HepG2 (cell line): Measurements from ENCODE around the gene MEGF11. TPM values are rescaled to one million over a fixed set of nuclear protein-coding genes. Genes with fewer than 3 reads are reported as not detected.

Source experiments
- ATAC-seq: fragments of 200-7000 bp; cut with Tn5 transposase; 3 replicates; pipeline ENCODE4 v1.9.1; 2020; ENCODE audit warnings: mild to moderate bottlenecking, moderate library complexity
- BruUV-seq: library from RNA; stranded (reverse); fragments of 400-500 nt; replicated peaks from 2 replicates; lab custom pipeline; 2021; lab: Mats Ljungman, UMichigan
- CTCF ChIA-PET: fragments of 300-600 bp; formaldehyde crosslinking; extraction: SDS; loops from one replicate; lab custom pipeline; 2021; ENCODE audit warnings: low total read pairs, inconsistent platforms, low intra/inter-chr PET ratio; lab: Yijun Ruan, JAX
- POLR2A ChIA-PET: fragments of 350-600 bp; sonication (Branson Sonifier 250); formaldehyde crosslinking; loops from one replicate; lab custom pipeline; 2020; ENCODE audit warnings: antibody characterized with exemption, inconsistent platforms; lab: Yijun Ruan, JAX
- DNase-seq: peaks from one replicate; pipeline ENCODE4 v3.0.0-alpha.2; 2015; ENCODE audit warnings: low spot score
- FAIRE-seq: peaks from 3 replicates; lab custom pipeline; 2011; peaks lifted over from hg19 to GRCh38; lab: Jason Lieb, UNC
- H2AFZ ChIP-seq: one replicate; pipeline ENCODE4 v1.6.1; 2011; ENCODE audit warnings: low read length, inconsistent platforms
- H3K27ac ChIP-seq: fragments of 300-600 bp; 3 replicates; pipeline ENCODE4 v1.8.0; 2011; ENCODE audit warnings: mixed run types, mild to moderate bottlenecking, mixed read lengths, low read length, inconsistent platforms; ENCODE audit not compliant: insufficient read depth; ENCODE audit errors: extremely low read length
- H3K27me3 ChIP-seq, 2 experiments: fragments of 200-600 bp in 1 of 2; 2 replicates in 1 of 2; 3 replicates in 1 of 2; pipeline versions ENCODE4 v1.6.0 to v1.8.0; 2011; ENCODE audit warnings: low read length in 2 of 2, mild to moderate bottlenecking in 2 of 2, moderate library complexity in 2 of 2, inconsistent platforms in 1 of 2; ENCODE audit not compliant: insufficient read depth in 2 of 2, control insufficient read depth in 1 of 2
- H3K36me3 ChIP-seq, 2 experiments: fragments of 200-600 bp in 1 of 2; replicated peaks in 1 of 2; 2 replicates in 1 of 2; 3 replicates in 1 of 2; pipeline versions ENCODE4 v1.5.1 to v1.8.0; 2011; ENCODE audit warnings: low read length in 2 of 2, inconsistent platforms in 1 of 2; ENCODE audit not compliant: insufficient read depth in 2 of 2, control insufficient read depth in 1 of 2
- H3K4me1 ChIP-seq: 2 replicates; pipeline ENCODE4 v1.5.1; 2012; ENCODE audit warnings: low read length, inconsistent platforms; ENCODE audit not compliant: insufficient read depth
- H3K4me2 ChIP-seq: 2 replicates; pipeline ENCODE4 v1.6.0; 2011; ENCODE audit warnings: low read depth, low read length, inconsistent platforms
- H3K4me3 ChIP-seq, 3 experiments: fragments of 200-600 bp in 1 of 3; sonication (generic), shearing (Covaris generic) in 1 of 3; replicated peaks in 1 of 3; 2 replicates each; pipeline ENCODE4 v1.5.1; 2011 to 2016; ENCODE audit warnings: low read length in 3 of 3, inconsistent platforms in 2 of 3, low read depth in 2 of 3, mild to moderate bottlenecking in 2 of 3, control low read depth in 1 of 3, mixed read lengths in 1 of 3; ENCODE audit not compliant: insufficient read depth in 1 of 3
- H3K79me2 ChIP-seq: one replicate; pipeline ENCODE4 v1.6.1; 2011; ENCODE audit warnings: low read length, inconsistent platforms; ENCODE audit not compliant: insufficient read depth
- H3K9ac ChIP-seq: 2 replicates; pipeline ENCODE4 v1.6.0; 2011; ENCODE audit warnings: mild to moderate bottlenecking, low read depth, low read length, inconsistent platforms; ENCODE audit not compliant: insufficient read depth
- H3K9me3 ChIP-seq: 2 replicates; pipeline ENCODE4 v1.5.1; 2012; ENCODE audit warnings: mild to moderate bottlenecking, low read length
- H4K20me1 ChIP-seq: 2 replicates; pipeline ENCODE4 v1.6.0; 2011; ENCODE audit warnings: inconsistent platforms, mild to moderate bottlenecking, low read length, moderate library complexity; ENCODE audit not compliant: insufficient read depth
- DMAP1 ChIP-seq: IDR thresholded peaks from 2 replicates; pipeline ENCODE4 v1.6.1; 2016
- HDAC1 ChIP-seq: sonication (generic); formaldehyde crosslinking; IDR thresholded peaks from 2 replicates; pipeline ENCODE4 v1.5.1; 2020; ENCODE audit warnings: mild to moderate bottlenecking, missing genetic modification reagents
- NFYC ChIP-seq: IDR thresholded peaks from 2 replicates; pipeline ENCODE4 v1.6.1; 2016; ENCODE audit warnings: missing genetic modification reagents, missing compliant biosample characterization
- RAD21 ChIP-seq: fragments of 450-650 bp; formaldehyde crosslinking; IDR thresholded peaks from 2 replicates; pipeline ENCODE4 v1.5.0; 2020; ENCODE audit warnings: mild to moderate bottlenecking
- SSRP1 ChIP-seq: IDR thresholded peaks from 2 replicates; pipeline ENCODE4 v1.6.1; 2016; ENCODE audit warnings: control low read depth
- THAP11 ChIP-seq: IDR thresholded peaks from 2 replicates; pipeline ENCODE4 v1.6.1; 2016; ENCODE audit warnings: missing biosample characterization, missing genetic modification reagents
- ZNF678 ChIP-seq: sonication (generic); formaldehyde crosslinking; IDR thresholded peaks from 2 replicates; pipeline ENCODE4 v1.4.0; 2020; ENCODE audit warnings: mild to moderate bottlenecking, missing genetic modification reagents
- ZNF879 ChIP-seq: sonication (generic); formaldehyde crosslinking; IDR thresholded peaks from 2 replicates; pipeline ENCODE4 v1.8.1; 2023; ENCODE audit warnings: missing genetic modification reagents
- WGBS: methylation state at CpG from one replicate; pipeline ENCODE4 v1.1.6; 2017; ENCODE audit warnings: low lambda C conversion rate; 5-methylcytosine and 5-hydroxymethylcytosine counted together
- in situ Hi-C: cut with HindIII; loops from 2 replicates; pipeline ENCODE4 v1.10.0; 2017; ENCODE audit warnings: low pct_unique_long_range_greater_than_20kb; ENCODE audit not compliant: extremely low pct_ligation_motif_present
- intact Hi-C: fragments of 100-400 bp; cut with micrococcal nuclease; formaldehyde crosslinking; loops from one replicate; pipeline ENCODE4 v1.10.0; 2022; ENCODE audit not compliant: unreplicated experiment
- polyA plus RNA-seq, 8 experiments: library from polyadenylated mRNA; depleted of rRNA in 3 of 8; stranded (reverse) in 7 of 8; unstranded in 1 of 8; fragments of >200 nt; fragmentation: Illumina TruSeq in 4 of 8; extraction: Trizol in 4 of 8; gene quantifications; 2 replicates each; pipeline versions ENCODE4 v1.2.1 to v1.2.3, GENCODE V29; 2011 to 2016; ENCODE audit warnings: low read depth in 4 of 8, missing spikeins in 1 of 8, mixed read lengths in 1 of 8; ENCODE audit not compliant: insufficient read depth in 1 of 8
- total RNA-seq, 5 experiments: library from RNA; depleted of rRNA; stranded (reverse); fragments of >200 nt; fragmentation: Illumina TruSeq; extraction: Trizol; gene quantifications; 2 replicates each; pipeline ENCODE4 v1.2.3, GENCODE V29; 2016; ENCODE audit warnings: low read depth in 1 of 5
- TF ChIP-seq, protein P1 (sequence below): sonication (generic); formaldehyde crosslinking; IDR thresholded peaks from 2 replicates; pipeline ENCODE4 v1.5.0; 2020; ENCODE audit warnings: missing genetic modification reagents

Gene MEGF11
- total and polyA plus RNA-seq, 2 of the 13 experiments (the other 11 are each of a cell fraction or from before 2014, with no cell fraction given): not detected

DNA sequence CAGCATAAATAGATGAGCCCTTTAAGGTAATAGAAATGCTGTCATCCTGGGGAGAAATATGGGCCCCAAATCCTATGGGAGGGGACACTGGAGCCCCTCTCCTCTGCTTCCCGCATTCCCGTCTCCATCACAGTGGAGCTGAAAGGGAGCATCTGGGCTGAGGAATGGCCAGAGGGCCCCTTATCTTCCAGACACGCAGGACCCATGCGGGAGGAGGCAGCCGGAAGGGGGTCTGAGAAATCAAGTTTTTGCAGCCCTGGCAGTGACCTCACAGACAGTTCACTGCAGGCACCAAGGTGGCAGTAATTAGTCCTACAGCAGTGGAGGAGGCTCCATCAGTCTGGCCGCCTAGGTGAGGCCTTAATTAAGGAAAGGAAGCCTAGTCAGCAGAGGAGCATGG lies 304.1 kb downstream of the MEGF11 start (continued):
- TF ChIP-seq, protein P1, sequence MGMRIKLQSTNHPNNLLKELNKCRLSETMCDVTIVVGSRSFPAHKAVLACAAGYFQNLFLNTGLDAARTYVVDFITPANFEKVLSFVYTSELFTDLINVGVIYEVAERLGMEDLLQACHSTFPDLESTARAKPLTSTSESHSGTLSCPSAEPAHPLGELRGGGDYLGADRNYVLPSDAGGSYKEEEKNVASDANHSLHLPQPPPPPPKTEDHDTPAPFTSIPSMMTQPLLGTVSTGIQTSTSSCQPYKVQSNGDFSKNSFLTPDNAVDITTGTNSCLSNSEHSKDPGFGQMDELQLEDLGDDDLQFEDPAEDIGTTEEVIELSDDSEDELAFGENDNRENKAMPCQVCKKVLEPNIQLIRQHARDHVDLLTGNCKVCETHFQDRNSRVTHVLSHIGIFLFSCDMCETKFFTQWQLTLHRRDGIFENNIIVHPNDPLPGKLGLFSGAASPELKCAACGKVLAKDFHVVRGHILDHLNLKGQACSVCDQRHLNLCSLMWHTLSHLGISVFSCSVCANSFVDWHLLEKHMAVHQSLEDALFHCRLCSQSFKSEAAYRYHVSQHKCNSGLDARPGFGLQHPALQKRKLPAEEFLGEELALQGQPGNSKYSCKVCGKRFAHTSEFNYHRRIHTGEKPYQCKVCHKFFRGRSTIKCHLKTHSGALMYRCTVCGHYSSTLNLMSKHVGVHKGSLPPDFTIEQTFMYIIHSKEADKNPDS (CRISPR knock-in tag): no peak
- no peak for TF ChIP-seq RAD21
- TF ChIP-seq, all 625 proteins: peak for 0

DNA sequence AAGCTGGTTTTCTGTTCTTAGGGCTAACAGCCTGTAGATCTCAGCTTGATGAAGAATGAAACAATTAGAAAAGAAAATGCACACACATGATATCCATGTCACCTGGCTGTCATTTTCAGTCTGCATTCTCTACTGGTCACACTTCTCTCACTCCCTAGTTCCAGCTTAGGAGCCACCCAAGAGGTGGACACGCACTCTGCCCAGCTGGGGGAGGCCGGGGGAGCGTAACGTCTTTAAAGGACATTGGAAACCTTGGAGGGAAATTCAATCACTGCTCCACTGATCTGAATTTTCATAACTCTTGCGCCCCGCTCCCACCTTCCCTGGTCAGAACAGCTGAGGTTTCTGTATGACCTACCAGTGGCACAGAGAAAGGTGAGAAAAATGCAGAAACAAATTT lies 304.5 kb downstream of the MEGF11 start:
- intact Hi-C loops (no loop called here), in situ Hi-C loops (no loop called here)
- CTCF ChIA-PET: no interaction called here
- no peak overlapping the region for H2AFZ ChIP-seq
- DNase-seq (no peak), FAIRE-seq (no peak), ATAC-seq (no peak)
- no peak overlapping the region for H3K4me3 ChIP-seq
- no peak for TF ChIP-seq ZNF879
- no peak for TF ChIP-seq THAP11
- no peak for TF ChIP-seq HDAC1 (CRISPR knock-in tag)
- TF ChIP-seq NFYC (CRISPR knock-in tag): no peak
- TF ChIP-seq SSRP1 (CRISPR knock-in tag): no peak
- no peak for TF ChIP-seq DMAP1
- no peak for TF ChIP-seq ZNF678 (CRISPR knock-in tag)
- no peaks in the 10 kb centered on the region for H3K9me3 ChIP-seq
- no peak overlapping the region for H3K9ac ChIP-seq
- H3K36me3 ChIP-seq: no peaks in the 10 kb centered on the region
- H3K4me2 ChIP-seq: peak overlapping the region; percentile 68
- 0 out of 5 replicates have a peak, but pooled peaks cover 0 to 3% of the 10 kb centered on the region in 2 experiments for H3K27me3 ChIP-seq
- H3K79me2 ChIP-seq: no peaks in the 10 kb centered on the region
- POLR2A ChIA-PET: interaction anchor here (0.6 kb wide), 1 partner anchor 29 kb away, joined by 4 read pairs; no protein-coding TSS in a partner anchor
- WGBS: 67% methylated on average over 6 of the region's 6 CpGs
- no peaks in the 10 kb centered on the region for H4K20me1 ChIP-seq
- no TSS peak for BruUV-seq
- peaks cover 23% of the 10 kb centered on the region for H3K4me1 ChIP-seq
- no peak overlapping the region for H3K27ac ChIP-seq
